ENCODE data around the gene RPS19BP1. TPM values are rescaled to one million over a fixed set of nuclear protein-coding genes. Genes with fewer than 3 reads are reported as not detected.

Gene RPS19BP1
- total RNA-seq, 1 experiment from 2014 or later = 102 TPM

DNA sequence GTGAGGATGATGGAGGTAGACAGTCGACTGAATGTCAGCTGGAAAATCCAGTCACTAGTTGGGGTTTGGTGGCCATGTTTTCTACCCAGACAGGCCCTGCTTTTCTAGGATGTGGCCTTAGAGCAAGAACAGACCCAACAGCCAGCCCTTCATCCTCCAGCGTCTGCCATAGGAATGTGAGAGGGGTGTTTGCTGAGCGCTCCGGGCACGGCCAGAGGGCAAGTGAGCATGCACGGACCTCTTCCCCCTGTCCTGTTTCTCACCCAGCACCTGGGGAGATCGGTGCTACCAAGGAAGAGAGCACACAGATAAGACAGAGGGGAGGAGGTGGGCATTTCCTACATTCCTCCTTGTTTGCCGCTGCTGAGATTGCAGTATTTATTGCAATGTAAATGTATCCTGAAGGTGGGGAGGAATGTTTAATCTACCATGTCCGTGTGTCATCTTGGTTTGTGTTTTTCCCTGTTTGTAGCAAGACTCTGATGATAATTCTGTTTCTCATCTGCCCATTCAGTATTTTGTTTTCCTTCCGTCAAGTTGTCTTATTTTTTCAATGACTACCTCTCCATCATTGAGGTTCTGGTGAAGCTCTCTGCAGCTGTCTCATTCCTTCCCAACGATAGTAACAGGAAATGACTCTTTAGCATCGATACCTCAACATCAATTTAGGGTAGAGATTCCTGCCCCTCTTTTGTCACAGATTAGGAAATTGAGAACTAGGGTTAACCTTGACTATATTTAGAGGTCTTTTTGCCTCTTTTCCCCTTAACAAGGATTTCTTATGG is 17.1 kb downstream of the RPS19BP1 start:
- DNase-seq (ENCODE audit: low spot score) (no peak), ATAC-seq (no peak)
- Mint-ChIP-seq H3K4me3 (no peak overlapping the region), H3K27me3 (ENCODE audit: low read depth) (peaks cover 76% of the 10 kb centered on the region), H3K27ac (no peak overlapping the region), H3K9me3 (no peaks in the 10 kb centered on the region), H3K36me3 (peaks cover 69% of the 10 kb centered on the region), H3K4me1 (peaks cover 8% of the 10 kb centered on the region)
- POLR2A ChIA-PET = interaction anchor here (1.0 kb wide), 1 partner anchor 9 kb away, joined by 3 read pairs; no protein-coding TSS in a partner anchor
- TF ChIP-seq CREM (CRISPR knock-in tag; IDR thresholded peaks at IDR 0.05) (no peak), FOXP4 (CRISPR knock-in tag; IDR thresholded peaks at IDR 0.05) (no peak), GTF2I (CRISPR knock-in tag; conservative IDR thresholded peaks at IDR 0.05) (no peak), TEAD1 (CRISPR knock-in tag; IDR thresholded peaks at IDR 0.05) (no peak), ZNF317 (CRISPR knock-in tag; IDR thresholded peaks at IDR 0.05; ENCODE audit: borderline replicate concordance, low read depth) (no peak), ZNF416 (CRISPR knock-in tag; IDR thresholded peaks at IDR 0.05) (no peak), ATF1 (CRISPR knock-in tag; IDR thresholded peaks at IDR 0.05) (no peak), CREB1 (CRISPR knock-in tag; IDR thresholded peaks at IDR 0.05) (no peak), ZNF232 (CRISPR knock-in tag; IDR thresholded peaks at IDR 0.05) (no peak), ZNF121 (CRISPR knock-in tag; IDR thresholded peaks at IDR 0.05) (no peak), ZNF671 (CRISPR knock-in tag; IDR thresholded peaks at IDR 0.05) (no peak), EMX1 (CRISPR knock-in tag; IDR thresholded peaks at IDR 0.05) (no peak), ZNF532 (CRISPR knock-in tag; IDR thresholded peaks at IDR 0.05; ENCODE audit: borderline replicate concordance) (no peak)
- TF ChIP-seq, protein P1, sequence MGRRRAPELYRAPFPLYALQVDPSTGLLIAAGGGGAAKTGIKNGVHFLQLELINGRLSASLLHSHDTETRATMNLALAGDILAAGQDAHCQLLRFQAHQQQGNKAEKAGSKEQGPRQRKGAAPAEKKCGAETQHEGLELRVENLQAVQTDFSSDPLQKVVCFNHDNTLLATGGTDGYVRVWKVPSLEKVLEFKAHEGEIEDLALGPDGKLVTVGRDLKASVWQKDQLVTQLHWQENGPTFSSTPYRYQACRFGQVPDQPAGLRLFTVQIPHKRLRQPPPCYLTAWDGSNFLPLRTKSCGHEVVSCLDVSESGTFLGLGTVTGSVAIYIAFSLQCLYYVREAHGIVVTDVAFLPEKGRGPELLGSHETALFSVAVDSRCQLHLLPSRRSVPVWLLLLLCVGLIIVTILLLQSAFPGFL (CRISPR knock-in tag; IDR thresholded peaks at IDR 0.05; ENCODE audit: borderline replicate concordance) = no peak
- TF ChIP-seq, protein P2, sequence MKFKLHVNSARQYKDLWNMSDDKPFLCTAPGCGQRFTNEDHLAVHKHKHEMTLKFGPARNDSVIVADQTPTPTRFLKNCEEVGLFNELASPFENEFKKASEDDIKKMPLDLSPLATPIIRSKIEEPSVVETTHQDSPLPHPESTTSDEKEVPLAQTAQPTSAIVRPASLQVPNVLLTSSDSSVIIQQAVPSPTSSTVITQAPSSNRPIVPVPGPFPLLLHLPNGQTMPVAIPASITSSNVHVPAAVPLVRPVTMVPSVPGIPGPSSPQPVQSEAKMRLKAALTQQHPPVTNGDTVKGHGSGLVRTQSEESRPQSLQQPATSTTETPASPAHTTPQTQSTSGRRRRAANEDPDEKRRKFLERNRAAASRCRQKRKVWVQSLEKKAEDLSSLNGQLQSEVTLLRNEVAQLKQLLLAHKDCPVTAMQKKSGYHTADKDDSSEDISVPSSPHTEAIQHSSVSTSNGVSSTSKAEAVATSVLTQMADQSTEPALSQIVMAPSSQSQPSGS (CRISPR knock-in tag; IDR thresholded peaks at IDR 0.05; ENCODE audit: borderline replicate concordance, low read depth) = no peak
- TF ChIP-seq, protein P3, sequence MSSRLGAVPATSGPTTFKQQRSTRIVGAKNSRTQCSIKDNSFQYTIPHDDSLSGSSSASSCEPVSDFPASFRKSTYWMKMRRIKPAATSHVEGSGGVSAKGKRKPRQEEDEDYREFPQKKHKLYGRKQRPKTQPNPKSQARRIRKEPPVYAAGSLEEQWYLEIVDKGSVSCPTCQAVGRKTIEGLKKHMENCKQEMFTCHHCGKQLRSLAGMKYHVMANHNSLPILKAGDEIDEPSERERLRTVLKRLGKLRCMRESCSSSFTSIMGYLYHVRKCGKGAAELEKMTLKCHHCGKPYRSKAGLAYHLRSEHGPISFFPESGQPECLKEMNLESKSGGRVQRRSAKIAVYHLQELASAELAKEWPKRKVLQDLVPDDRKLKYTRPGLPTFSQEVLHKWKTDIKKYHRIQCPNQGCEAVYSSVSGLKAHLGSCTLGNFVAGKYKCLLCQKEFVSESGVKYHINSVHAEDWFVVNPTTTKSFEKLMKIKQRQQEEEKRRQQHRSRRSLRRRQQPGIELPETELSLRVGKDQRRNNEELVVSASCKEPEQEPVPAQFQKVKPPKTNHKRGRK (CRISPR knock-in tag; IDR thresholded peaks at IDR 0.05; ENCODE audit: borderline replicate concordance) = no peak
- CTCF ChIA-PET = interaction anchor here (0.8 to 5.6 kb wide), 20 partner anchors 9 to 173 kb away, joined by 3 to 54 read pairs (median 5); partner anchors contain the start of genes MIEF1 and TAB1

All from WTC11 (cell line).